ENCODE data around the gene SHQ1.
"Not testable (repeated sequence)": the region's sequence is repeated elsewhere in the genome, so short reads cannot be mapped to it uniquely, and the experiment has no call there.

SHQ1 gene

GRCh38 chr3:72725229-72725628 lies 123.0 kb downstream of the SHQ1 start:
- no peak overlapping the region for H3K4me3 ChIP-seq (ENCODE audit: low read length)
- no peak for TF ChIP-seq CTCF (conservative IDR thresholded peaks at IDR 0.05; ENCODE audit: low read length)
- DNase-seq (ENCODE audit: low read depth): no peak

- TF ChIP-seq CTCF (conservative IDR thresholded peaks at IDR 0.05; ENCODE audit: low read length): no peak
- no peak overlapping the region for H3K4me3 ChIP-seq (ENCODE audit: low read length)
These were observed 124.2 kb downstream of the SHQ1 start for GRCh38 chr3:72724070-72724469.

GRCh38 chr3:72722930-72723726 lies 125.1 kb downstream of the SHQ1 start:
- peak; percentile 47 for DNase-seq (ENCODE audit: low read depth)
- no peak overlapping the region for H3K4me3 ChIP-seq (ENCODE audit: low read length)
- TF ChIP-seq CTCF (conservative IDR thresholded peaks at IDR 0.05; ENCODE audit: low read length): no peak

More at GRCh38 chr3:72724070-72724469, 124.2 kb downstream of the SHQ1 start:
- no peak for DNase-seq (ENCODE audit: low read depth)

- no peak for DNase-seq (ENCODE audit: low read depth)
- no peak for TF ChIP-seq CTCF (conservative IDR thresholded peaks at IDR 0.05; ENCODE audit: low read length)
- H3K4me3 ChIP-seq (ENCODE audit: low read length): no peak overlapping the region
These were observed 126.4 kb downstream of the SHQ1 start for GRCh38 chr3:72721683-72722381.

- TF ChIP-seq CTCF (conservative IDR thresholded peaks at IDR 0.05; ENCODE audit: low read length): no peak
- no peak for DNase-seq (ENCODE audit: low read depth)
These were observed 127.7 kb downstream of the SHQ1 start for GRCh38 chr3:72720566-72720965.

GRCh38 chr3:72719137-72719536 lies 129.1 kb downstream of the SHQ1 start:
- H3K4me3 ChIP-seq (ENCODE audit: low read length): no peak overlapping the region
- TF ChIP-seq CTCF (conservative IDR thresholded peaks at IDR 0.05; ENCODE audit: low read length): no peak
- no peak for DNase-seq (ENCODE audit: low read depth)

More at GRCh38 chr3:72720566-72720965, 127.7 kb downstream of the SHQ1 start:
- no peak overlapping the region for H3K4me3 ChIP-seq (ENCODE audit: low read length)

GRCh38 chr3:72714135-72714534 lies 134.1 kb downstream of the SHQ1 start:
- DNase-seq (ENCODE audit: low read depth); H3K4me3 ChIP-seq (ENCODE audit: low read length): not testable (repeated sequence)

GRCh38 chr3:72710471-72710870 lies 137.8 kb downstream of the SHQ1 start:
- not testable (repeated sequence) for DNase-seq (ENCODE audit: low read depth); H3K4me3 ChIP-seq (ENCODE audit: low read length)

All from AG10803 (cell line).